ENCODE measurements around the gene IMPACT.

The IMPACT gene

DNA sequence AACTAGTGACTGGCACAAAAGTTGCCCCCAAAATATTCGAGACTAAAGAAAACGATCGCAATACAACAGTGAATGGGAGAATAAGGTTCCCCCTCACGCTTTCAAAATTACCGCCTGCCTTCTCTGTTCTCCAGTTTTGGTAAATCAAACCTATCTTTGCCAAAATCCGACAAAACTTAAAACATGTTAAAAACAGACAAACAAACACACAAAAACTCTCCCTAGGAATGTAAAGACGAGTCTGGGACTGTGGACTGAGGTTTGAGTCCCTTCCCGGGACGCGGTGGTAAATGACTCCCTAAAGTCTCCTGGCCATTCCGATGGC, 435 bp upstream of the IMPACT start:
- DNase-seq, result no peak

- no peak for DNase-seq
Observed at GRCh38 chr18:24427484-24427883, 1.0 kb downstream of the IMPACT start.

DNA sequence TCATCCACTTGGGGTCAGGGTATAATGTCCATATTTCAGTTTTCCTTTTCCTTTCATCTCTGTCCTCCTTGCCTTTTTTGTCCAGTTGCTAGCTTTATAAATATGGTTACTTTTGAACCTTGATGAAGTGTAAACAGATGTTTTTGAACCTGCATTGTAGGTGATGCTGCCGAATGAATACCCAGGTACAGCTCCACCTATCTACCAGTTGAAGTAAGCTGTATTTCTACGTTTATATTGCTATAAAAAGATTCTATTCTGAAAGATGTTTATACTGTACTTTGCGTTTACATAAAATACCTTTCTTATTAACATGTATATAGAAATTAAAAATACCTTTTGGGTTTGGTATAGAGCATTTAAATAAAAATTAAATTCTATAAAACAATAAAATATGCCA, 2.2 kb downstream of the IMPACT start:
- no peak for DNase-seq

DNA sequence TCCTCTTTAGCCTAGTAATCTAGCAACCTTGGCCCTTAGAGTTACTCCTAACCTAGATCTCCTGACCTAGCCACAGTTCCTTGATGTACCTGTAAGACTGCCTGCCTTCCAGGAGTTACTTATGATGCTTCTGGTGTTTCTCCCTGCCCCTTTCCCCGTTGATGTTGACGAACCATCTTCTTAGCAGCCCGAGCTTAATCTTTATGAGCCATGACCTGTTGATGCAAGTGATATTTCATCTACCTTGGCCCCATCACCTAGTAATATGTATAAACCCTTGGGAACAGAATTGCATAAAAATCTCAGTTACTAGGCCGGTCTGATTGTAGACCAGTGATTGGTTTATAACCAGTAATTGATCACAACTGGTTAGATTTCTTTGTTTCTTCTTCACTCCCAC, 2.7 kb downstream of the IMPACT start:
- no peak for DNase-seq

DNA sequence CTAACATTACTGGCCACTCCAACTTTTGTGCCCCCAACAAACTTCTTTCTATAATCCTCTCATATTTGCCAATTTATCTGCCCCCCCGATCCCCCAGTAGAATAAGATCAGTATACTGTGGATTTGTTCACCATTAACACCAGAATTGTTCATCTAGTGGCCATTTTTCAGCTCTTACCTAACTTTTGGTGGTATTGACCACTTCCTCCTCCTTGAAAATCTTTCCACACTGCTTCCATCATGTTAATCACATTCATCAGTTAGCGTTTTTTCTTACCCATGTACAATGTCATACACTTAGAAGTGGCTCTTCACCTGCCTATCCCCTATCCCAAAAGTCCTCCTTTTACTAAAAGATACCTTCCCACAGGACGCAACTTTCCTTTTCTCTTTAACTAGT, 6.1 kb downstream of the IMPACT start:
- peak; percentile 90 for DNase-seq

GRCh38 chr18:24436939-24437338, 10.5 kb downstream of the IMPACT start:
- DNase-seq, result peak; percentile 38

GRCh38 chr18:24443870-24444269, 17.4 kb downstream of the IMPACT start:
- peak; percentile 77 for DNase-seq

DNA sequence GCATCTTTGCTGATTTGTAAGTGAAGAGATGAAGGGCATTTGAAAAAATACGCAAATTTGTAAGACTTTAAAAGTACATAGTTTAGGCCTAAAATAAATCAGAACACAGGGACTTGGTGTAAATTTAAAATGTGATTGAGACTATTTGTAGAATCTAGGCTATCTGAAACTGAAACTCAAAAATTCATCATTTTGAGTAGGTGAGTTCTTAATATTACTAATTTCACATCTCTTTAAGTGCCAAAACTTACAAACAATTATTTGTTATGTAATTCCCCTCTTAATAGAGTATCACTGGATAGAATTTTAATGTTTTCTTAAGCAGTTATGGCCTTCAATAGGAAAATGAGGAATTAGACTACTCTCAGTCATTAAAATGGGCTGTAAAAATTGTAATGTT, 20.0 kb downstream of the IMPACT start:
- DNase-seq, result no peak

DNA sequence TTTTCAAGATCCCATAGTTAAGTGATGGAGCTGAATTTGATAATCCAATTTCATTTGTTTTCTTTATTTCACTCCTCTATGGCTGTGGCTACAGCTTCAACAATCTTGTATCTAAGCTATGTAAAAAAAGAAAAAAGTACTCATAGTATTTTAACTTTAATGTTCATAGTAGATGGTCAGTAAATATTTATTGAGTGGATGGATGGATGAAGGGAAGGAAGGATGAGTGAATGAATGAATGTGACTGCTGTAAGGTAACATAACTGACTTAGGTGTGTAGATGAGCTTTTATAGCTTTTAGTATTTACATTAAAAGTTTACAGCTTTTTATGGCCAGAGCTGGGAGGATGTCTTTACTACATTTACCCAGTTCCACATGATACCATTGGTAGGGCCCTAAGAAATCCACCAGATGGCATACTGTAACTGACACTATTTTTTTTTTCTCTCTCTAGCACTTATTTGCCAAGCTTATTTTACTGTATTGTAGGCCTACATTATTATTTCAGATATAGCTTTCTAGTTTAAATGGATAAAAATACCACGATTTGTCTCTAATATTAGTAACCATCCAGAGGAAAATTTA, 20.6 kb downstream of the IMPACT start:
- peak; percentile 45 for DNase-seq

- DNase-seq, result no peak
Observed at GRCh38 chr18:24447961-24448360, 21.5 kb downstream of the IMPACT start.

GRCh38 chr18:24456549-24456948, 30.1 kb downstream of the IMPACT start:
- no peak for DNase-seq

DNA sequence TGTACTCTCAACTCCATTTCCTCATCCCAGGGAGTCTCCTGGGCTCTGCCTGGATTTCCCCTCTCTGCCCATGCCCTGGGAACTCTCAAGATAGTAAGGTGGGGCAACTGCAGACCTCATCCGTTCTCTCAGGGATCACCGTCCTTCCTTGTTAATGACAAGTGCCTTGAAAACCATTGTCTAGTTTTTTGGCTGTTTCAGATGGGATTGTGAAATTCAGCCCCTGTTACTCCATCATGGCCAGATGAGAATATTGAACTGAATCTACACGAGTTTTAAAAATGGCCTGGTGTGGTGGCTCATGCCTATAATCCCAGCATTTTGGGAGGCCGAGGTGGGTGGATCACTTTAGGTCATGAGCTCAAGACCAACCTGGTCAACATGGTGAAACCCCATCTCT, 33.3 kb downstream of the IMPACT start:
- DNase-seq, result peak; percentile 74

GRCh38 chr18:24460388-24460787, 33.9 kb downstream of the IMPACT start, which contains the start of gene HRH4:
TSS of gene HRH4 (plus strand) at chr18:24460637. CDS start at chr18:24460729, 92 bp downstream.
- peak; percentile 64 for DNase-seq

DNA sequence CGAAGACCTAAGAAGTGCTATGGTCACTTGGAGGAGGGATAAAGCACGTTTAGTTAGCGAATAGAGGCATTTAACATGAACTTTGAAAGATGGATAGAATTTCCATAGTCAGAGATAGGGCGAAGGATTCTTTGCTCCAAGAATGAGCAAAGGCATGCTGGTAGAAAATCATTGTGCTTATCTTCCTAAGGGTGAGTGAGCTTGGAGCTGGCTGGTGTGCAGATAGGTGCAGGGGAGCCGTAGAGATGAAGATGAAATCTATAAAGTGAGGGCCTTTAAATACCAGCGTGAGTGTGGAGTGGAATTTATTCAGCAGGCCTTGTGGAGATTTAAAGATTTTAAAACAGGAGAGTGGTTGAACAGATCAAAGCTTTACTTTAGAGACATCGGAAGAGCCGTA, 35.5 kb downstream of the IMPACT start:
- no peak for DNase-seq

- DNase-seq, result no peak
Observed at GRCh38 chr18:24462838-24463775, 36.6 kb downstream of the IMPACT start.

- DNase-seq, result peak; percentile 94
Observed at GRCh38 chr18:24465486-24465885, 39.0 kb downstream of the IMPACT start.

- DNase-seq, result peak; percentile 59
Observed at GRCh38 chr18:24466771-24467170, 40.3 kb downstream of the IMPACT start.

- DNase-seq, result no peak
Observed at GRCh38 chr18:24470022-24470618, 43.6 kb downstream of the IMPACT start.

GRCh38 chr18:24470805-24471204, 44.3 kb downstream of the IMPACT start:
- DNase-seq, result no peak

- no peak for DNase-seq
Observed at GRCh38 chr18:24472591-24472990, 46.1 kb downstream of the IMPACT start.

- DNase-seq, result no peak
Observed at GRCh38 chr18:24474406-24474805, 47.9 kb downstream of the IMPACT start.

DNA sequence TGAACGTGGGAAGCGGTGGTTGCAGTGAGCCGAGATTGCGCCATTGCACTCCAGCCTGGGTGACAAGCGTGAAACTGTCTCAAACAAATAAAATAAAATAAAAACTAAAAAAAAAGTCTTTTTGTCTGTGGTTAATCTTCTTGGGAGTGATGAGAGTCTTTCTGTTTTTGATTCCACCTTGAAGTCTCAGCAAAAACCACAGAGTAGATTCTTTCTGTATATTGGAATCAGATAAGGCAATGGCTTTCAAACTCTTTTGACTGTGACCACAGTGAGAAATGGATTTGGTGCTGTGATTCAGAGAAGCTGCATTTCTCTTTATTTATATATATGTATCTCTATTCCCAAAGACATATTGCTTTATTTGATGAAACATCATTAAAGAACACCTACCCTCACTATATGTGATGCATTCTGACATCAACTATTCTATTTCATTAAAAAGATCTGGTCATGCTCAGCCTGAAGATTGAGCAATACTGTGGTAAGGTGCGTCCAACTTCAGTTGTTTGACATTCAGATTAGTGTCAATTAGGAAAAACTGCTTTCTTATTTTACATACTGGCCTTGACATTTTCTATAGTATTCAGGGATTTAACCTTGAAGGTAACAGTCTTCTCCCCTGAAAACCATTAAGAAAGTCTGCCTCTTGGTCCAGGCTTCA, 49.6 kb downstream of the IMPACT start:
- DNase-seq, result no peak

- no peak for DNase-seq
Observed at GRCh38 chr18:24479371-24479770, 52.9 kb downstream of the IMPACT start.

GRCh38 chr18:24482821-24483220, 56.4 kb downstream of the IMPACT start:
- DNase-seq, result no peak

Measured in GF-D8 (cell line).